Liver (tissue), 9 donors: Measurements from ENCODE around the gene ADAR. TPM values are rescaled to one million over a fixed set of nuclear protein-coding genes. Genes with fewer than 3 reads are reported as not detected.

ENCODE experiments used
- DNase-seq: peaks from one replicate; pipeline ENCODE4 v3.0.0-alpha.2; 2017; ENCODE audit warnings: low spot score
- H3K27ac ChIP-seq, 2 donors: one replicate each; pipeline ENCODE4 v1.7.0; 2013; ENCODE audit warnings: inconsistent platforms in 2 of 2, low read length in 2 of 2, control low read depth in 1 of 2, low read depth in 1 of 2, mild to moderate bottlenecking in 1 of 2
- H3K27me3 ChIP-seq, 4 donors: one replicate each; pipeline versions ENCODE4 v1.6.1 to v1.7.0; 2013; ENCODE audit warnings: low read length in 3 of 4, inconsistent platforms in 1 of 4, mild to moderate bottlenecking in 1 of 4, moderate library complexity in 1 of 4; ENCODE audit not compliant: control insufficient read depth in 4 of 4, insufficient read depth in 4 of 4
- H3K36me3 ChIP-seq, 4 donors: one replicate each; pipeline versions ENCODE4 v1.6.1 to v1.7.0; 2013; ENCODE audit warnings: low read length in 3 of 4, mild to moderate bottlenecking in 3 of 4, low read depth in 1 of 4, moderate library complexity in 1 of 4; ENCODE audit not compliant: control insufficient read depth in 4 of 4, insufficient read depth in 3 of 4
- H3K4me1 ChIP-seq, 4 donors: one replicate each; pipeline versions ENCODE4 v1.6.1 to v1.7.0; 2013; ENCODE audit warnings: low read length in 3 of 4, mild to moderate bottlenecking in 3 of 4, moderate library complexity in 1 of 4; ENCODE audit not compliant: control insufficient read depth in 4 of 4, insufficient read depth in 4 of 4
- H3K4me3 ChIP-seq, 3 donors: one replicate each; pipeline versions ENCODE4 v1.6.1 to v1.7.0; 2013; ENCODE audit warnings: low read length in 3 of 3, control low read depth in 1 of 3, low read depth in 1 of 3, mild to moderate bottlenecking in 1 of 3
- H3K9ac ChIP-seq, 2 donors: one replicate each; pipeline ENCODE4 v1.7.0; 2013; ENCODE audit warnings: low read length in 2 of 2, mild to moderate bottlenecking in 2 of 2, moderate library complexity in 2 of 2, control low read depth in 1 of 2, low read depth in 1 of 2
- H3K9me3 ChIP-seq, 4 donors: one replicate each; pipeline versions ENCODE4 v1.6.1 to v1.7.0; 2013; ENCODE audit warnings: low read length in 3 of 4; ENCODE audit not compliant: control insufficient read depth in 4 of 4
- EGR1 ChIP-seq, 2 donors: IDR thresholded peaks; 2 replicates each; pipeline ENCODE4 v1.6.1; 2016 to 2018; ENCODE audit warnings: antibody characterized with exemption in 2 of 2, low read depth in 2 of 2
- FOXA1 ChIP-seq: IDR thresholded peaks from 2 replicates; pipeline ENCODE4 v1.6.1; 2016; ENCODE audit warnings: antibody characterized with exemption
- FOXA2 ChIP-seq: IDR thresholded peaks from 2 replicates; pipeline ENCODE4 v1.6.1; 2016; ENCODE audit warnings: antibody characterized with exemption
- GABPA ChIP-seq, 2 donors: IDR thresholded peaks in 1 of 2; conservative IDR thresholded peaks in 1 of 2; 2 replicates each; pipeline ENCODE4 v1.6.1; 2016; ENCODE audit warnings: antibody characterized with exemption in 2 of 2, mild to moderate bottlenecking in 1 of 2, moderate library complexity in 1 of 2
- HNF4A ChIP-seq, 2 donors: conservative IDR thresholded peaks; 2 replicates each; pipeline ENCODE4 v1.6.1; 2016; ENCODE audit warnings: antibody characterized with exemption in 2 of 2, mild to moderate bottlenecking in 2 of 2
- HNF4G ChIP-seq: IDR thresholded peaks from 2 replicates; pipeline ENCODE4 v1.6.1; 2016; ENCODE audit warnings: antibody characterized with exemption
- JUND ChIP-seq, 2 donors: IDR thresholded peaks; 2 replicates each; pipeline ENCODE4 v1.6.1; 2016; ENCODE audit warnings: antibody characterized with exemption in 2 of 2
- NR2F2 ChIP-seq: IDR thresholded peaks from 2 replicates; pipeline ENCODE4 v1.6.1; 2016; ENCODE audit warnings: antibody characterized with exemption
- RAD21 ChIP-seq, 2 donors: IDR thresholded peaks; 2 replicates each; pipeline ENCODE4 v1.6.1; 2016; ENCODE audit warnings: antibody characterized with exemption in 2 of 2, mild to moderate bottlenecking in 2 of 2
- RXRA ChIP-seq, 2 donors: IDR thresholded peaks; 2 replicates each; pipeline ENCODE4 v1.6.1; 2017 to 2018; ENCODE audit warnings: antibody characterized with exemption in 2 of 2, mild to moderate bottlenecking in 1 of 2
- TAF1 ChIP-seq: conservative IDR thresholded peaks from 2 replicates; pipeline ENCODE4 v1.6.1; 2016; ENCODE audit warnings: antibody characterized with exemption, mild to moderate bottlenecking
- YY1 ChIP-seq: IDR thresholded peaks from 2 replicates; pipeline ENCODE4 v1.6.1; 2016; ENCODE audit warnings: antibody characterized with exemption, mild to moderate bottlenecking
- WGBS: extraction: QIAGEN DNeasy Blood & Tissue Kit; methylation state at CpG from one replicate; pipeline ENCODE4 v1.1.7; 2013; 5-methylcytosine and 5-hydroxymethylcytosine counted together
- polyA plus RNA-seq, 2 donors: library from polyadenylated mRNA; stranded (reverse) in 1 of 2; unstranded in 1 of 2; fragments of 200-250 nt in 1 of 2; fragments of >200 nt in 1 of 2; fragmentation: Nextera tagmentation in 1 of 2; extraction: Ambion mirVana in 1 of 2; gene quantifications; one replicate each; pipeline versions ENCODE4 v1.2.1 to v1.2.3, GENCODE V29; 2013 to 2015
- total RNA-seq, 2 donors: library from RNA; depleted of rRNA; stranded (reverse); fragments of >200 nt; gene quantifications; one replicate each; pipeline ENCODE4 v1.2.3, GENCODE V29; 2014
- TF ChIP-seq, protein P1 (sequence below): IDR thresholded peaks from 2 replicates; pipeline ENCODE4 v1.6.1; 2016; ENCODE audit warnings: antibody characterized with exemption
- TF ChIP-seq, protein P2 (sequence below): IDR thresholded peaks from 2 replicates; pipeline ENCODE4 v1.6.1; 2016; ENCODE audit warnings: antibody characterized with exemption, mild to moderate bottlenecking
- TF ChIP-seq, protein P3 (sequence below): fragments of 150-350 bp; IDR thresholded peaks from 2 replicates; pipeline ENCODE4 v1.5.1; 2017; ENCODE audit warnings: improper control_type of control experiment, low read depth, low read length; ENCODE audit not compliant: missing input control
- TF ChIP-seq, protein P4 (sequence below): IDR thresholded peaks from 2 replicates; pipeline ENCODE4 v1.6.1; 2016; ENCODE audit warnings: antibody characterized with exemption
- donor health status: healthy.
- donor health status: healthy.
- donor health status: healthy.
- donor health status: healthy.
- donor health status: healthy.

ADAR gene
- total and polyA plus RNA-seq, 4 donors = 39.3 to 76.1 (median 51.1) TPM

DNA sequence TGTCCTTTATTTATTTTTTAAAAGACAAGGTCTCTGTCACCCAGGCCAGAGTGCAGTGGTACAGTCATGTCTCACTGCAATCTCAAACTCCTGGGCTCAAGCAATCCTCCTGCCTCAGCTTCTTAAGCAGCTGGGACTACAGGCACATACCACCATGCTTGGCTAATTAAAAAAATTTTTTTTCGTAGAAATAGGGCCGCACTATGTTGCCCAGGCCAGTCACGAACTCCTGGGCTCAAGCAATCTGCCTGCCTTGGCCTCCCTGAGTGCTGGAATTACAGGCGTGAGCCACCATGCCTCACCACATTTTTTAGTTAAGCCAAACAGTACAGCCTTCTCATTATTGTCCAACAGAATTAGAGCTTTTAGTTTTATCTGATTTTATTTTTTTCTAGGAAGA lies 7.4 kb upstream of the ADAR start:
- H3K36me3 ChIP-seq = no peaks in the 10 kb centered on the region
- TF ChIP-seq EGR1 (IDR thresholded peaks at IDR 0.05; ENCODE audit: low read depth in 2 of 2) = no peak
- TF ChIP-seq, protein P1, sequence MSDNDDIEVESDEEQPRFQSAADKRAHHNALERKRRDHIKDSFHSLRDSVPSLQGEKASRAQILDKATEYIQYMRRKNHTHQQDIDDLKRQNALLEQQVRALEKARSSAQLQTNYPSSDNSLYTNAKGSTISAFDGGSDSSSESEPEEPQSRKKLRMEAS = no peak
- no peak for TF ChIP-seq YY1
- no peak for TF ChIP-seq FOXA2
- no peak for TF ChIP-seq JUND (IDR thresholded peaks at IDR 0.05)
- TF ChIP-seq RAD21 (IDR thresholded peaks at IDR 0.05) = no peak
- no peak for TF ChIP-seq TAF1
- TF ChIP-seq, protein P2, sequence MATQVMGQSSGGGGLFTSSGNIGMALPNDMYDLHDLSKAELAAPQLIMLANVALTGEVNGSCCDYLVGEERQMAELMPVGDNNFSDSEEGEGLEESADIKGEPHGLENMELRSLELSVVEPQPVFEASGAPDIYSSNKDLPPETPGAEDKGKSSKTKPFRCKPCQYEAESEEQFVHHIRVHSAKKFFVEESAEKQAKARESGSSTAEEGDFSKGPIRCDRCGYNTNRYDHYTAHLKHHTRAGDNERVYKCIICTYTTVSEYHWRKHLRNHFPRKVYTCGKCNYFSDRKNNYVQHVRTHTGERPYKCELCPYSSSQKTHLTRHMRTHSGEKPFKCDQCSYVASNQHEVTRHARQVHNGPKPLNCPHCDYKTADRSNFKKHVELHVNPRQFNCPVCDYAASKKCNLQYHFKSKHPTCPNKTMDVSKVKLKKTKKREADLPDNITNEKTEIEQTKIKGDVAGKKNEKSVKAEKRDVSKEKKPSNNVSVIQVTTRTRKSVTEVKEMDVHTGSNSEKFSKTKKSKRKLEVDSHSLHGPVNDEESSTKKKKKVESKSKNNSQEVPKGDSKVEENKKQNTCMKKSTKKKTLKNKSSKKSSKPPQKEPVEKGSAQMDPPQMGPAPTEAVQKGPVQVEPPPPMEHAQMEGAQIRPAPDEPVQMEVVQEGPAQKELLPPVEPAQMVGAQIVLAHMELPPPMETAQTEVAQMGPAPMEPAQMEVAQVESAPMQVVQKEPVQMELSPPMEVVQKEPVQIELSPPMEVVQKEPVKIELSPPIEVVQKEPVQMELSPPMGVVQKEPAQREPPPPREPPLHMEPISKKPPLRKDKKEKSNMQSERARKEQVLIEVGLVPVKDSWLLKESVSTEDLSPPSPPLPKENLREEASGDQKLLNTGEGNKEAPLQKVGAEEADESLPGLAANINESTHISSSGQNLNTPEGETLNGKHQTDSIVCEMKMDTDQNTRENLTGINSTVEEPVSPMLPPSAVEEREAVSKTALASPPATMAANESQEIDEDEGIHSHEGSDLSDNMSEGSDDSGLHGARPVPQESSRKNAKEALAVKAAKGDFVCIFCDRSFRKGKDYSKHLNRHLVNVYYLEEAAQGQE = no peak
- TF ChIP-seq GABPA (IDR thresholded peaks at IDR 0.05 in 1 of 2, conservative IDR thresholded peaks at IDR 0.05 in 1 of 2) = no peak
- no peak for TF ChIP-seq RXRA (IDR thresholded peaks at IDR 0.05)
- TF ChIP-seq FOXA1 = no peak
- TF ChIP-seq HNF4A (conservative IDR thresholded peaks at IDR 0.05) = no peak
- TF ChIP-seq HNF4G = no peak
- TF ChIP-seq, protein P3, sequence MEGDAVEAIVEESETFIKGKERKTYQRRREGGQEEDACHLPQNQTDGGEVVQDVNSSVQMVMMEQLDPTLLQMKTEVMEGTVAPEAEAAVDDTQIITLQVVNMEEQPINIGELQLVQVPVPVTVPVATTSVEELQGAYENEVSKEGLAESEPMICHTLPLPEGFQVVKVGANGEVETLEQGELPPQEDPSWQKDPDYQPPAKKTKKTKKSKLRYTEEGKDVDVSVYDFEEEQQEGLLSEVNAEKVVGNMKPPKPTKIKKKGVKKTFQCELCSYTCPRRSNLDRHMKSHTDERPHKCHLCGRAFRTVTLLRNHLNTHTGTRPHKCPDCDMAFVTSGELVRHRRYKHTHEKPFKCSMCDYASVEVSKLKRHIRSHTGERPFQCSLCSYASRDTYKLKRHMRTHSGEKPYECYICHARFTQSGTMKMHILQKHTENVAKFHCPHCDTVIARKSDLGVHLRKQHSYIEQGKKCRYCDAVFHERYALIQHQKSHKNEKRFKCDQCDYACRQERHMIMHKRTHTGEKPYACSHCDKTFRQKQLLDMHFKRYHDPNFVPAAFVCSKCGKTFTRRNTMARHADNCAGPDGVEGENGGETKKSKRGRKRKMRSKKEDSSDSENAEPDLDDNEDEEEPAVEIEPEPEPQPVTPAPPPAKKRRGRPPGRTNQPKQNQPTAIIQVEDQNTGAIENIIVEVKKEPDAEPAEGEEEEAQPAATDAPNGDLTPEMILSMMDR = no peak
- no peak for TF ChIP-seq NR2F2
- TF ChIP-seq, protein P4, sequence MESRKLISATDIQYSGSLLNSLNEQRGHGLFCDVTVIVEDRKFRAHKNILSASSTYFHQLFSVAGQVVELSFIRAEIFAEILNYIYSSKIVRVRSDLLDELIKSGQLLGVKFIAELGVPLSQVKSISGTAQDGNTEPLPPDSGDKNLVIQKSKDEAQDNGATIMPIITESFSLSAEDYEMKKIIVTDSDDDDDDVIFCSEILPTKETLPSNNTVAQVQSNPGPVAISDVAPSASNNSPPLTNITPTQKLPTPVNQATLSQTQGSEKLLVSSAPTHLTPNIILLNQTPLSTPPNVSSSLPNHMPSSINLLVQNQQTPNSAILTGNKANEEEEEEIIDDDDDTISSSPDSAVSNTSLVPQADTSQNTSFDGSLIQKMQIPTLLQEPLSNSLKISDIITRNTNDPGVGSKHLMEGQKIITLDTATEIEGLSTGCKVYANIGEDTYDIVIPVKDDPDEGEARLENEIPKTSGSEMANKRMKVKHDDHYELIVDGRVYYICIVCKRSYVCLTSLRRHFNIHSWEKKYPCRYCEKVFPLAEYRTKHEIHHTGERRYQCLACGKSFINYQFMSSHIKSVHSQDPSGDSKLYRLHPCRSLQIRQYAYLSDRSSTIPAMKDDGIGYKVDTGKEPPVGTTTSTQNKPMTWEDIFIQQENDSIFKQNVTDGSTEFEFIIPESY = no peak
- H3K27ac ChIP-seq = no peak overlapping the region

DNA sequence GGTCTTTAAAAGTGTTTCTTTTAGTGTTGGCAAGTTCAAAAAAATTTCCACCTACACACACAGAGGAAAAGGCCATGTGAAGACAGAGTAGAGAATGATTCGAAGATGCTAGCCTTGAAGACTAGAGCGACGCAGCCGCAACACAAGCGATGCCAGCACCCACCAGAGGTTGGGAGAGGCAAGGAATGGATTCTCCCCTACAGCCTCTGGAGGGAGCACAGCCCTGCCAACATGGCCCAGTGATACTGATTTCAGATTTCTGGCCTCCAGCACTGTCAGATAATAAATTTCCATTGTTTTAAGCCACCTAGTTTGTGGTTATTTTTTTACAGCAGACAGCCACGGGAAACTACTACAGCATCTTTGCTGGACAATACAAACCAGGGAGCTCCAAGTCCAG lies 6.9 kb upstream of the ADAR start:
- no peak overlapping the region for H3K4me3 ChIP-seq
- peaks cover 0 to 6% (median 3%) of the 10 kb centered on the region in 4 donors for H3K4me1 ChIP-seq
- no peaks in the 10 kb centered on the region for H3K27me3 ChIP-seq
- no peak overlapping the region for H3K27ac ChIP-seq
- WGBS = 93% methylated on average over 6 of the region's 6 CpGs
- no peak for TF ChIP-seq NR2F2
- no peak for TF ChIP-seq GABPA (IDR thresholded peaks at IDR 0.05 in 1 of 2, conservative IDR thresholded peaks at IDR 0.05 in 1 of 2)
- no peak for TF ChIP-seq EGR1 (IDR thresholded peaks at IDR 0.05; ENCODE audit: low read depth in 2 of 2)
- no peak for TF ChIP-seq TAF1
- H3K9me3 ChIP-seq = no peaks in the 10 kb centered on the region
- no peaks in the 10 kb centered on the region for H3K36me3 ChIP-seq
- H3K9ac ChIP-seq = no peak overlapping the region
- no peak for DNase-seq

More for the DNA sequence above, 7.4 kb upstream of the ADAR start:
- no peak for DNase-seq
- Histone ChIP-seq H3K9ac (no peak overlapping the region), H3K4me3 (no peak overlapping the region), H3K27me3 (no peaks in the 10 kb centered on the region), H3K9me3 (no peaks in the 10 kb centered on the region), H3K4me1 (peaks cover 0 to 6% (median 3%) of the 10 kb centered on the region in 4 donors)
- 98% methylated on average over 4 of the region's 4 CpGs for WGBS
